HG03175 (cell line): ENCODE results near the gene GCC1.
A peak's percentile ranks its signal among the peaks of the same experiment; 100 is the strongest.
"Not testable (repeated sequence)": the region's sequence is repeated elsewhere in the genome, so short reads cannot be mapped to it uniquely, and the experiment has no call there.

Source experiments
- ATAC-seq: cut with Tn5 transposase; IDR thresholded peaks from one replicate; pipeline ENCODE4 v1.9.1; 2021; ENCODE audit warnings: mild to moderate bottlenecking, moderate library complexity; ENCODE audit not compliant: unreplicated experiment

GCC1 gene

DNA sequence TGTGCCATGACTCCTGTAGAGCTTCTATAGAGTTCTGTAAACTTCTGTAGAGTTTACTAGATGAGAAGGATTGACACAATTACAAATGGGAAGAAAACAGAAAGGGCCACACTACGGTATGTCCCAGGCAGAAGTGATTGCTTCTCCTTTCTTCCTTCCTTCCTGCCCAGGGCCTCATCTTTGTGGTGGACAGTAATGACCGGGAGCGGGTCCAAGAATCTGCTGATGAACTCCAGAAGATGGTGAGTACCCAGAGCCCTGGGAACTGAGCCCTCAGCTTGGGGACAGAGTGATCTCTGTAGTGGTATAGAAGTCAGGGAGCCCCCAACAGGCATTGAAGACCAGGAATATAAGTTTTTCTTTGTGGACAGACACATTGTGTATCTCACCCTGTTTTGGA lies 4.5 kb upstream of the GCC1 start:
- no peak for ATAC-seq

DNA sequence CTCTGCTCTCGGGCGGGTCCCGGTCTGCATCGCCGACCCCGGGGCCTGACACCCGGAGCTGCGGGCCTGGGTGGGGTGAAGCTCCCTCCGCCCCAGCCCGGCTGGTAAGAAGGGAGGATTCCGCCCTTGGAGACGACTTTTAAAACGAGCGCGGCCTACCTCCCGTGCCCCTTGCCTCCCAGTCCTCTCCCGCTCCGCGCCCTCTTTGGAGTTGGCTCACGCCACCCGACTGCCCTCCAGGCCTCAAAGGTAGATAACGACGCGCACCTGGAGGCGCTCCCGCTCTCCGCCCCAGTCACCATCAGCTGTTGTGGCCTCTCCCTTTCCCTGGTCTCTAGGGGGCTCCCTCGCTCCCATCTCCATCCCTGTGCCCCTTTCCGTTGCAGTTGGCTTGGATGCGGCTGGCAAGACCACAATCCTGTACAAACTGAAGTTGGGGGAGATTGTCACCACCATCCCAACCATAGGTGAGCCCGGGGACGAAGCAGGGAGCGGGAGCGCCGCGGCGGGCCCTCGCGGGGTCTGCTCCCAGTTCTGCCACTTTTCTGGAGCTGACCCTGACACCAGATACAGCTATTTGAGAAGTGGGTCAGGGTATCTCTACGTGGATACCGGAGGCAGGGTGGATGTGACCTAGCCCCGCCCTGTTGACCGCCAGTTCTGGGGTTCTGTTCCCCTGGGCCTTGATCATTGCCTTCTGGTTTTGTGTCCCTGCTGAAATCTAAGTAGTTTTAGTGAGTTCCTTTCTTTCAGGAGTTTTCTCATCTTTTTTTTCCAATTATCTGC lies 3.5 kb upstream of the GCC1 start:
- peak; percentile 17 for ATAC-seq

DNA sequence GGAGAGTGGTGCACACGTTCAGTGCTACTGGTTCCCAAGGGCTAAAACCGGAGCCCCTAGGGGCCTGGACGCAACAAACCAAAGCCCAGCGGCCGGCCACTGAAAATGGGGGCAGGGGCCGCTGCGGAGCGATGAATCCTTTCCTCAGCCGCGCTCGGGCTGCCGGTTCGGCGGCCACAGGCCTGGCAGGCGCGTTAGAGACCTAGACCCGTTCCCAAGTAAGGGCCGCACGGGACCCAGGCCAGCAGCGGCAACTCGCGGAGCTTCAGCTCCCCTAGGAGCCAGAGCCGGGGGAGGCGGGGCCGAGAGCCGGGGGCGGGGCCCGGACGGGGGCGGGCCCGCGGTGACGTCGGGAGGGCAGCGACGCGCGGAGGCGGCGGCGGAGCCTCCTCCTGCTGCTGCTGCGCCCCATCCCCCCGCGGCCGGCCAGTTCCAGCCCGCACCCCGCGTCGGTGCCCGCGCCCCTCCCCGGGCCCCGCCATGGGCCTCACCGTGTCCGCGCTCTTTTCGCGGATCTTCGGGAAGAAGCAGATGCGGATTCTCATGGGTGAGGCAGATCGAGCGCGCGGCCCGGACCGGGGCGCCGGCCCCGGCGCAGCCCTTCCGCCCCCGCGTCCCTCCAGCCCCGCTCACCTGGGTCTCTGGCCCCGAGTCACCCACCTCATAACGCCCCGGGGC lies 2.8 kb upstream of the GCC1 start, which contains the start of gene ARF5:
TSS of gene ARF5 (plus strand) at position 393 of the 678 bp plus-strand sequence. CDS start at position 481, 88 bp downstream.
- ATAC-seq, result peak; percentile 75

DNA sequence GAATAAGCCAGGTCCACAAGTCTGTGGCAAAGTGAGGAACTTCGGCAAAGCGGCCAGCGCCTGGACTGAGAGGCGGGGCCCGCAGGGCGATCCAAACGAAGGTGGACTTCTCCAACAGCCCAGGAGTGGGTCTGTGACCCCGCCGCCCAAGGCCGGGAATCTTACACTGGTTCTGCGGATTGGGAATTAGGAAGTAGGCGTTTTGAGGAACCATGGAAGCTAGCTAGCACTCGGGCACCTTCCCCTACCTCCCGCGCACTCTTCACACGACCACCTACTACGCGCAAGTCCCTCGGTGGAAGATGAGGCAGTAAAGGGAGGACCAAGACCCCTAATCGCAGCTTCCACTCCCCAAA lies 2.2 kb upstream of the GCC1 start:
- ATAC-seq, result no peak

DNA sequence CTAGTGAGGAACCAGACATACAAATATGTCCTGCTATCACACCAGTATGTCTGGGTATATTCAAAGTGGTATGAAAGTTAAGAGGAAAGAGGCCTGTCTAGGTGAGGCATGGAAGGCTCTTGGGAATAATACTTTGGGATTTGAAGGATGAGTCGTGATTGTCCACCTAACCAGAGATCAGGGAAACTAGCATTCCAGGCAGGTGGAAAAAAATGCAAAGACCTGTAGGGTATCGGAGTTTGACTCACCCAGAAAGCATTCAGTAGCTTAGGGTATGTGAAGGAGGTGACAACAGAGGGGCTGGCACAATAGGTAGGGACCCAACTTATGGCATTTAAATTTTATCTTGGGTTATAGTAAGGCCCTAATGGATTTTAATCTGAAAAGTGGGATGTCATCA lies 950 bp upstream of the GCC1 start:
- ATAC-seq, result no peak

DNA sequence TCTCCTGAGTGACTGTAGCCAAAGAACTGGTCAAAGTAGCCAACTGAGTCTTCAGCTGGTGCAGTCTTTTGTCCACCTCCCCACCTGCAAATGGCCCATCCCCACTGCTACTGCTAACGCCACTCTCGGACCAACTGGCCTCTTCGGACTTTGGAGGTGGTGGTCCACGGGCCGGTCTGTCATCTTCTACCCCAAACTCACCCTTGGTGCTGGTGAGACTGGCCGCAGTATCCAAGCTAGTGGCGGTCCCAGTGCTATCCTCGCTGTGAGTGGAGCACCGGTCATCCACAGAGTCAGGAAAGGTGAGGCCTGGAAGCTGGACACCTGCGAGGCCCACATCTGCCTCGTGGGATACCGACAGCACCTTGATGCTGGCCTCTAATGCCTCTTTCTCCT lies 750 bp downstream of the GCC1 start:
- no peak for ATAC-seq

DNA sequence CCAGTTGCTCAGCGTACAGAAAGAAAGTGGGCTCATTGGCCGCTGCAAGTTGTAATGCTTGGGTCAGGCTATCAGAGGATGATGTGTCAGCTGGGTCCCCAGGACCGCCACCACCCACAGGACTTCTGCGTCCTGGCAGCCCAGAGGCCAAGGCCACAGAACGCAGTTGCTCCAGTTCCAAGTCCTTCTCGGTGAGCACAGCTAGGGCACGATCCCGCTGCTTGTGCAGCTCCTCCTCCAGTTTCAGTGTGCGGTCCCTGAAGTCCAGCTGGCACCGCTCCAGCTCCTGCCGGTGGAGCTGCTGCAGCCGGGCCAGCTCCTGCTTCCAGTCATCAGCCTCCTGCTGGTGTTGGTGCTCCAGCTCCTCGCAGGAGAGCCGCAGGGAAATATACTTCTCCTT lies 3.0 kb downstream of the GCC1 start:
- no peak for ATAC-seq

DNA sequence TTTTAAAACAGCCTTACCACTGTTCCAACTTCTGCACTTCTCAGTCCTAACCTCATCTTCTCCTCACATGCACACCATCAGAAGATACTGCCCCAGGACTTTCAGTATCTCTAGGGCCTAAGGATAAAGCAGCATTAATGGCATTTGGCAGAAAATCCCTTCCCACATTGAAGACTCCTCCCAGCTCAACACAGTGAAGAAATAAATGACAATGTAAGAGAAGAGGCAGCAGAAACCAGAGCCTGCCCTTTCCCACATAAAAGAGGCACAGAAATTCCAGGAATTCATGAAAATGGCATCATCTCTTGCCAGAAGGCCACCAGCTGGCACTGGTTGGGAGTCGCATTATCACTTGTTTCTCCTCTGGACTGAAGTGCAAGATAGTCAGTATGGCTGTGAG lies 3.7 kb downstream of the GCC1 start:
- no peak for ATAC-seq

DNA sequence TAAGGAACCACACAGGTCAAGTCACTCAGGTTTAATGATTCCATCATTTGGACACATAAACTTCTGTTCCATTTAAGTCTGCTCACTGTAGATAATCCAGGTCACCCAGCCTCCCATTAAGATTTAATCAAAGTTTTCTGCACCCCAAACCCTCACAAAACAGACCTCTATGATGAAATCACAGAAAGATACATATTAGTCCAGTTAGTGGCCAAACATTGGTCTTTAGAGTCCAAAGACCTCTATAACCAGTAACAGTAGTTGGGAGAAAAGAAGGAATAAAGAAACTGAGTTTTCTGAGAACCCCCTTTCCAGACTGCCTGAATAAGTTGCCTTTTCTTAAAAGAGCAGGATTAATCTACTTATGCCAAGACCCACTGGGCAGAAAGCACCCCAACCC lies 4.8 kb downstream of the GCC1 start:
- ATAC-seq, result no peak

DNA sequence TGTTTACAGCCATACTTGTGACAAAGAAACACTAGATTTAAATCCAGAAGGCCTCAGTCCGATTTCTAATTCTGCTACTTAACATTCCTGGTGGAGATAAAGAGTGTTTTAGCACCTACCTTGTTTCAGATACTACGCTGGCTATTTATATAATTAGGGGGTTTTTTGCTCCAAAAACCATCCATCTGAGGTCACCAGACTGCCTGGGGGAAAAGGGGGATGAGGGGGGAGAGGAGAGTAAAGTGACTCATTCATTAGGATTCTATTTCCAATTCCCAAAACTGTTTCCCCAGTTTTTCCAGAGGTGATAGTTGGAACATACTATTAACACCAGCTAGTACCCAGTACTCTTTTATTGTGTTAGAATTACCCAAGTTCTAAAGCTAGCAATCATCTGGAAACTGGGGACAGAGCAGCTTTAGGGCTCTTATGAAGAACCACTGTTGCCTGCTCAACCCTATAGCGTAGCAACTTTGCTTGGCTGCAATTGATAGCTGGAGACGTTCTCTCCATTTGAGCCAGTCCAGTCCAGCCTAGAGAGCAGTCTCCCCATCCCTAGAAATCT lies 6.6 kb downstream of the GCC1 start:
- ATAC-seq, result no peak

DNA sequence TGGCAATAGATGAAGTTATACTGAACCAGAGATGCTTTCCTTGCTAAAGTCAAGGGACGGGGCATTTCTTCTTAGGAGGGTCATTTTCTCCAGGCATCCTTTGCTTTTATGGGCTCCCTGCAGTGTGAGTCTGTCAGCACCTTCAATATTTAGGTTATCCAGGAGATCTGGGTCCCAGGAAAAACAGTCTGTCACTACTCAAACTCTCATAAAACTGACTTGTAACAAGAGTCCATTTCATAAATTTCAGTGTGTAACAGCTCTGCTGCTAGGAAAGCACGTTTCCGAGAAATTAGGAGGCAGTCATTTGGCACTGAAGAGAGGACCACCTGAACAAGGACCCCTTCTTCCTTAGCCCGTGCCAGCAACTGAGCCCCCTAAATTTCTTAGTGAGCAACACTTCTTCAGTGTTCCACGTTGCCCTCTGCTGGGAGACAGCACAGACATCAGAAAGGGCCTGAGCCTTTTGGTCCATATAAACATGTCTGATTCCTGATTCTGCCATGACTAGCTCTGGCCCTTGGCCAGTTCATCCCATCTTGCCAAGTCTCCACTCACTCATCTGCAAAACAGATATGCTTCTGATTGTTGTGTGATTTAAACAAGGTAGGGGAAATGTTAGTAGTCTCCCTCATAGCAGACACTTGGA lies 7.2 kb downstream of the GCC1 start:
- ATAC-seq, result no peak

DNA sequence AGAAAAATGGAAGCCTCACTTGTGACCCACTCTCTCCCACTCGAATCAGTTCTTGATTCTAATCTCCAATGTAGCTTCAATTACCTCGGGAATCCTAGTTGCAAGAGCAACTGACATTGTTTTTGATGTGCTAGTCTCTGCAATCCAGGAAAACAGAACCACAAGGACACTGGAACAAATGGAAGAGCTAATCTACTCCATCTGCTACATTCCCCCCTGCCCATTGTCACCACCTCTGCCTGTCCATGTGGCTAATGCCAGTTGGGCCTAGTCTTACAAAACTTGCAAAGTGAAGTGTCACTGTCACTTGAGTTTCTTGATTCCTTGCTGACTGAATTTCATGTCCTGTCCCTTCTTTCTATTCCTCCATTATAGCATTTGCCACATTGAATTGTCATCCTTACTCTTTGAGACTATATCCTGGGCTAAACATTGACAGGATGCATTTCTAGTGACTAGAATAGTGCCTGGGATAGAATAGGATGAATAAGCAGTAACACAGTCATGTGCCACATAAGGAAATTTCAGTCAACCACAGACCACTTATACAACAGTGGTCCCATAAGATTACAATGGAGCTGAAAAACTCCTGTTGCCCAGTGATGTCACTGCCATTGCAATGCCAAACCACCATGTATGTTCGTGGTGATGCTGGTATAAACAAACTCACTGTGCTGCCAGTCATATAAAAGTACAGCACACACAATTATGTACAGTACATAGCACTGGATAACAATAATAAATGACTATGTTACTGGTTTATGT lies 13.5 kb downstream of the GCC1 start:
- ATAC-seq, result no peak

DNA sequence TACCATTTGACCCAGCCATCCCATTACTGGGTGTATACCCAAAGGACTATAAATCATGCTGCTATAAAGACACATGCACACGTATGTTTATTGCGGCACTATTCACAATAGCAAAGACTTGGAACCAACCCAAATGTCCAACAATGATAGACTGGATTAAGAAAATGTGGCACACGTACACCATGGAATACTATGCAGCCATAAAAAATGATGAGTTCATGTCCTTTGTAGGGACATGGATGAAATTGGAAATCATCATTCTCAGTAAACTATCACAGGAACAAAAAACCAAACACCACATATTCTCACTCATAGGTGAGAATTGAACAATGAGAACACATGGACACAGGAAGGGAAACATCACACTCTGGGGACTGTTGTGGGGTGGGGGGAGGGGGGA lies 17.4 kb downstream of the GCC1 start:
- ATAC-seq, result not testable (repeated sequence)

DNA sequence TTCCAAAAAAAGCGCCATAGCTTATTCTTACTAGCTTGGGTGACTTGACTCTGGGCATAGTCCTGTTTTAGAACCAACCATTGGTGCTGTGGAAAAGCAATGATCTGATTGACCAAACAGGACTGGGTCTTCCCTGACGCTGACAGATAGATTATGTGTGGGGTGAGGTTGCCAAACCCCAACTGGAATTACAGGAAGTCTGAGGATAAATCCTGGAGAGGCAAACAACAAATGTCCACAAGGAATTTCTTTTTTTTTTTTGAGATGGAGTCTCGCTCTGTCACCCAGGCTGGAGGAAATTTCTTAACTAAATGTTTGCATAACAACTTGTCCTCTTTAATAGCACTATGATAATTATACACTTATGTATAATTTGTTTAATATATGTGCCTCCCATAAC lies 19.2 kb downstream of the GCC1 start:
- no peak for ATAC-seq

DNA sequence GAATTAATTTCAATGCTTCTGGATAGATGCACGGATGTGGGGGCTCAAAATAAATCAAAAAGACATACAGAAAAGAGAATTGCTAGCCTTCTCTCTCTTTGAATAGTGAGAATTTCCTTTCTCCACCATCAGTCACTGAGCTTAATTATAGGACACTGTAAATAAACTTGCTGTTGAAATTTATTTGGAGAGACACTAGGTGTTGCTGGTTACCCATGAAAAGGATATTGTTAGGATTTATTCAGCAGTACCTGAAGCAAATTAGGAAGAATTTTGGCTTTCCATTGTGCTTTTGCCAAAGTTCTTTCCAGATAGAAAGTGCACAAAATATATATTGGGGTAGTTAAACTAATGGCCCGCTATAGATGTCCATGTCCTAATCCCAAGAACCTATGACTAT lies 27.6 kb downstream of the GCC1 start:
- no peak for ATAC-seq

DNA sequence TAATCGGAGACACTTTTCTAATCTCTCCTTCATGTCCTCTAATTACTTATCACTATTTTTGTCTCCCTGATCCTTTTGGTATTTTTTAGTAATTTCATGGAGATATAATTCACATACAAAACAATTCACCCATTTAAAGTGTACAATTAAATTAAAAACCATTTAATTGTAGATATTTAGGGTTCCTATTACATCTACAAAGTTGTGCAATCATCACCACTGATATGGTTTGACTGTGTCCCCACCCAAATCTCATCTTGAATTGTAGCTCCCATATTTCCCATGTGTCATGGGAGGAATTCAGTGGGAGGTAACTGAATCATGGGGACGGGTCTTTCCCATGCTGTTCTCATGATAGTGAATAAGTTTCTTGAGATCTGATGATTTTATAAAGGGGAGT lies 29.0 kb downstream of the GCC1 start:
- no peak for ATAC-seq

DNA sequence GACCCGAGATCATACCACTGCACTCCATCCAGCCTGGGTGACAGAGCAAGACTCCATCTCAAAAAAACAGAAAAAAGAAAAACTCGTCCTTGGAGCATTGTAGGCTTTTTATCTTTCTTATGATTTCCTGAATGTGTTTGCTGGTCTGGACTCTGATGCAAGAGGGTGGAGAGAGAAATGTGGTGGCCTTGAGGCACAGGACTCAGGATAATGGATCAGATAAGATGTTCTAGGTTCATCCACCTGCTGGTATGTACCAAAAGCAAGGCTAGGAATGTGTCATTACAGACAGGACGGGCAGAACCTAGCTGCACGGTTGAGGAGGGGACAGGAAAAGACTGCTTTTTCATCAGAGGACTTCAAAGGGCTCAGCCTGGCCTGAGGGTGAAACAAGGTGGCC lies 33.5 kb downstream of the GCC1 start:
- ATAC-seq, result no peak

DNA sequence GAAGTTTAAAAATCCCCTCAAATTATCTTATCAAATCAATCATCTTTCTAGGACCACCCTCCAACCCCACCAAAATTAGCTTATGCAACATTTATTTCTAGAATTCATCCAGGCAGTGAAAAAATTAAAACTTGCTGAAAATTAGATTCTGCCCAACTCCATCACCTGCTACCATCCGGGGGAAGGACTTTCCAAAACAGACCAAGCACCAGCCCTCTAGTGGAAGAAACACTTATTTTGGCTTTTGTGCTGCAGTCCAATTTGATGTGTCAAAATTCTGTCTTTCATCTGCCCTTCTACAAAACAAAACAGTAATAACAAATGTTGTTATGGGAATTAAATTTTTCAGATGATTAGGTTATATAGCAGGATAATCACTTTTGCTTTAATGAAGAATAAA lies 35.1 kb downstream of the GCC1 start:
- no peak for ATAC-seq

DNA sequence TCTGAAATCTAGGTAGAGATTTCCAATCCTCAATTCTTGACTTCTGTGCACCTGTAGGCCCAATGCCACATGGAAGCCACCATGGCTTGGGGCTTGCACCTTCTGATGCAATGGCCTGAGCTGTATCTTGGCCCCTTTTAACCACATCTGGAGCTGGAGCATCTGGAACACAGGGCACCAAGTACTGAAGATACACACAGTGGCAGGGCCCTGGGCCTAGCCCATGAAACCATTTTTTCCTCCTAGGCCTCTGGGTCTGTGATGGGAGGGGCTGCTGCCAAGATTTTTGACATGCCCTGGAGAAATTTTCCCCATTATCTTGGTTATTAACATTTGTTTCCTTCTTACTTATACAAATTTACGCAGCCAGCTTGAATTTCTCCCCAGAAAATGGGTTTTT lies 39.1 kb downstream of the GCC1 start:
- ATAC-seq, result no peak

DNA sequence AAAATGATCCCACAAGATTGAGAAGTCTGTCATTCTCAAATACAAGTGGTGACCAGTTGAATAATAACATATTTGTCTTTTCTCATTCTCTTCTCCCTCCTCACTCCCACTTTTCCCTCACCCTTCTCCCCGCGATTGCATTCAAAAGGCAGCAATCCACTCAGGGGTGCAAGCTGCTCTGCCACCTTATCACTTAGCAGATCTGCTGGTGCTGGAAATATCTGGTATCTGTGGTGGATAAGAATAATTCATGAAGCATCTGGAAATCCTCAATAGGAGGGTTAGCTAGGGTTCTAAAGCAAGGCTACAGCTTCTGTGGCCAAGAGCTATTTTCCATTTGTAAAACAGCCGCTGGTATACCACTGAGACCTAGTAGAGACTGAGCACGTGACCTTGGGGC lies 43.8 kb downstream of the GCC1 start:
- no peak for ATAC-seq

DNA sequence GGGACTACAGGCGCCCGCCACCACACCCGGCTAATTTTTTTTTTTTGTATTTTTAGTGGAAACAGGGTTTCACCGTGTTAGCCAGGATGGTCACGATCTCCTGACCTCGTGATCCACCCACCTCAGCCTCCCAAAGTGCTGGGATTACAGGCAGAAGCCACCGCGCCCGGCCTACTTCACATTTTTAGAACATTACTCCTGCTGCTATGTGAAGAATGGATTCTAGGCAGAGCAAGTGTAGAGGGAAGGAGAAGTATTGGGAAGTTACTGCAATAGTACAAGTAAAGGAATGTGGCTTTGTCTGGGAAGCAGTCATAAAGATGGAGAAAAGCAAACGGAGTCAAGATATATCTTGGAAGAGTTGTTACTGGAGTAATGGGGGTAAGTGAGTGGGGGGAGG lies 44.9 kb downstream of the GCC1 start:
- not testable (repeated sequence) for ATAC-seq
